ENCODE data around the gene MYO7A.

Gene MYO7A

GRCh38 chr11:77186302-77186701 lies 58.3 kb downstream of the MYO7A start:
- no peak for DNase-seq (ENCODE audit: low spot score)

DNA sequence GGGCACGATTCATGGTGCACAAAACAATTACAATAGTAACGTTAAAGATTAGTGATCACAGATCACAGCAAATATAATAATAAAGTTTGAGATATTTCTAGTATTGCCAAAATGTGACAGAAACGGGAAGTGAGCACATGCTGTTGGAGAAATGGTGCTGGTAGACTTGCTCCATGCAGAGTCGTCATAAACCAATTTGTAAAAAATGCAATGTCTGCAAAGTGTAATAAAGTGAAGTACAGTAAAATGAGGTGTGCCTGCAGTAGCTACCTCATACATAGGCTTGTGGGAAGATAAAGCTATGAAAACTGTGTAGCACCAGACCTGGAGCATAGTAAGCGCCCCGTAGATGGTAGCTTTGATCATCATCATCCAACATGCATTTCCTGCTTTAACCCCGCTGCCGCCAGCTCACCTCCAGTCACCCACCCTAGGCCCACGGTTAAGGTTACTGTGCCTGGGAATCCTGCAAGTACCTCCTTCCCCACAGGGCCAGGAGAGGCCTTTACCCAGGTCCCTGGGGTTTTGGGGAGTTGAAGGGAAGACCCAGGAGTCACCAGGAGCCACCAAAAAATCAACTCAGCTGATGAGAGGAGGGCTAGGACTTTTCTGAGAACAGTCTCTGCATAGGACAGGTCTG lies 59.2 kb downstream of the MYO7A start:
- DNase-seq (ENCODE audit: low spot score), result no peak

GRCh38 chr11:77187776-77188632 lies 60.0 kb downstream of the MYO7A start:
- no peak for DNase-seq (ENCODE audit: low spot score)

DNA sequence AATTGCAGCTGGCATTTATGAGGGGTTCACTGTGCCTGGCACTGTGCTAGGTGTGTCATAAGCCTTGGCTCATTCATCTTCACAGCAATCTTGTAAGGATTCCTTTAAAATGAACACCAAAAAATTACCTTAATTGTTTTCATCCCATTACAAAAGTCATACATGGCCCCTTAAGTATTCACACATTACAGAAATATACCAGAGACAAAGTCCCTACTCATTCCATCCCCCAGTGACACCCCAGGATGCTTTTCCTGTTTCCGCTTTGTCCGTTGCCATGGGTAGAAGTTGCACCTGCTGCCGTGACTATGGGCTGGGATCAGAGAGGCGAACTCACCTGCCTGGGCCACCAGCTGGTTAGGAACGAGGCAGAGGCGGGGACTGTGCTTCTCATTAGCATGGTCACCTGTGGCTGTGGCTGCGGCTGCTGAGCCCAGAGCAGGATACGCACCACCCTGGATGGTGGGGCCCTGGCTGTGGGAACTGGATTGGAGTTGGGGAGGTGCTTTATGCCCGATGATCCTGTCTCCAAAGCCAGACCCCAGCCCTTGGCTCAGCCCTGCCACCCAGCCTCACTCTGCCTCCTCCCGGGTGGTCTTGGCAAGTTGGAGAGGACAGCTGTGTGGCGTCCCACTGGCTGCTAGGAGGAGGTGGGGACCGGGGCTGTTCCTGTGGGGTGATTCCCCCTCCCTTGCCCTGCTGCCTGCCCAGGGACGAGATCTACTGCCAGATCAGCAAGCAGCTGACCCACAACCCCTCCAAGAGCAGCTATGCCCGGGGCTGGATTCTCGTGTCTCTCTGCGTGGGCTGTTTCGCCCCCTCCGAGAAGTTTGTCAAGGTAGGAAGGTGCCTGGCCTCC lies 60.8 kb downstream of the MYO7A start:
- no peak for DNase-seq (ENCODE audit: low spot score)

- no peak for DNase-seq (ENCODE audit: low spot score)
Measured at GRCh38 chr11:77189588-77190210, 61.7 kb downstream of the MYO7A start.

DNA sequence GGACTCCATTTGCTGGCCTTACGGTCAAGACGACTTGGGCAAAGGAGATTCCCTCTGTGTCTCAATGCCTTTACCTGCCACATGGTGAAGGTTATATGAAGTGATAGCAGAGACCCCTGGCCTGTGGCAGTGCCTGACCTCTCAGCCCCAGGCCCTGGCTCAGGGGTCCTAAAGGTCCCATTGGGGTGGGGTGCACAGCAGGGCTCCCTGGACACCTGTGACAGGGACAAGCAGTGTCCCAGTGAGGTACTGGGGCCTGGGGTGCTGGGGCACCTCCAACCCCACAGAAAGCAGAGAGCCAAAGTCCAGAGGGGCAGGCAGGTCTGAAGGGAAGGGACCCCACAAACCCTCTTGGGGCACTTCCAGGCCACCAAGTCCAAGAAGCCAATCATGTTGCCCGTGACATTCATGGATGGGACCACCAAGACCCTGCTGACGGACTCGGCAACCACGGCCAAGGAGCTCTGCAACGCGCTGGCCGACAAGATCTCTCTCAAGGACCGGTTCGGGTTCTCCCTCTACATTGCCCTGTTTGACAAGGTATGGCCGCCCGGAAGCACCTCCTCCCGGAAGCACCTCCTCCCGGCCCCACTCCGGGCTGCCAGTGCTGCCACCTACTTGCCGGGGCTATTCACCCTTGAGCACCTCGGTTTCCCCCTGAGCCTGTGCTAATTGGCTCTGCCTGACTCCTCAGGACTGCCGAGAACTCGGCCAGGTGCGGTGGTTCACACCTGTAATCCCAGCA lies 62.5 kb downstream of the MYO7A start:
- no peak for DNase-seq (ENCODE audit: low spot score)

GRCh38 chr11:77191429-77191822 lies 63.4 kb downstream of the MYO7A start:
- no peak for DNase-seq (ENCODE audit: low spot score)

DNA sequence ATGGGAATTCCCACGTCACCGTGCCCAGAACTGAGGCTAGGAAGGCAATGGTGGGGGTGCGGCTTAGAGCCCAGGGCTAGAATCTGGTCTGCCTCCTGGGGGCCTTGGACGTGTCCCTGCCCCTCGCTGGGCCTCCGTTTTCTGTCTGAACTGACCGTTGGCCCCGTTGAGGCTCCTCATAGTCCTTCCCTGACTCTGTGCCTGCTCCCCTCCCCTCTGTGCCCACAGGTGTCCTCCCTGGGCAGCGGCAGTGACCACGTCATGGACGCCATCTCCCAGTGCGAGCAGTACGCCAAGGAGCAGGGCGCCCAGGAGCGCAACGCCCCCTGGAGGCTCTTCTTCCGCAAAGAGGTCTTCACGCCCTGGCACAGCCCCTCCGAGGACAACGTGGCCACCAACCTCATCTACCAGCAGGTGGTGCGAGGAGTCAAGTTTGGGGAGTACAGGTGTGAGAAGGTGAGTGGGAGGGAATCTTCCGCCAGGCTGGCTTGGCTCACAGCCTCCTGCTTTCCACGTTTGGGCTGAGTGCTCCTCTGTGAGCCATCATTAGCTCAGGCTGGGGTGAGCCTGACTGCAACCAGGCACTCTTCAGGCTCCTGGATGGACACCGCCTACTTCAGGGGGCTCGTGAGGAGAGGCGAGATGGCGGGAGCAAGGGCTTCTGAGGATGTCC lies 63.9 kb downstream of the MYO7A start:
- no peak for DNase-seq (ENCODE audit: low spot score)

DNA sequence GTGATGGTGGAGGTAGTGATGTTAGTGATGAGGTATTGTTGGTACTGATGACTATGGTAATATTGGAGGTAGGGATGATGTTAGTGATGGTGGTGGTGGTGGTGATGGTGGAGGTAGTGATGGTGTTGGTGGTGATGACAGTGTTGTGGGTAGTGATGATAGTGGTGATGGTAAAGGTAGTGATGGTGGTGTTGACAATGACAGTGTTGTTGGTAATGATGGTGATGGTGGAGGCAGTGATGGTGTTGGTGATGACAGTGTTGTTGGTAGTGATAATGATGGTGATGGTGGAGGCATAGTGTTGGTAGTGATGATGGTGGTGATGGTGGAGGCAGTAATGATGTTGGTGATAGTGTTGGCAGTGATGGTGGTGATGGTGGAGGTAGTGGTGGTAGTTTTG lies 65.1 kb downstream of the MYO7A start:
- DNase-seq (ENCODE audit: low spot score), result no peak

GRCh38 chr11:77193911-77194830 lies 66.1 kb downstream of the MYO7A start:
- DNase-seq (ENCODE audit: low spot score), result no peak

DNA sequence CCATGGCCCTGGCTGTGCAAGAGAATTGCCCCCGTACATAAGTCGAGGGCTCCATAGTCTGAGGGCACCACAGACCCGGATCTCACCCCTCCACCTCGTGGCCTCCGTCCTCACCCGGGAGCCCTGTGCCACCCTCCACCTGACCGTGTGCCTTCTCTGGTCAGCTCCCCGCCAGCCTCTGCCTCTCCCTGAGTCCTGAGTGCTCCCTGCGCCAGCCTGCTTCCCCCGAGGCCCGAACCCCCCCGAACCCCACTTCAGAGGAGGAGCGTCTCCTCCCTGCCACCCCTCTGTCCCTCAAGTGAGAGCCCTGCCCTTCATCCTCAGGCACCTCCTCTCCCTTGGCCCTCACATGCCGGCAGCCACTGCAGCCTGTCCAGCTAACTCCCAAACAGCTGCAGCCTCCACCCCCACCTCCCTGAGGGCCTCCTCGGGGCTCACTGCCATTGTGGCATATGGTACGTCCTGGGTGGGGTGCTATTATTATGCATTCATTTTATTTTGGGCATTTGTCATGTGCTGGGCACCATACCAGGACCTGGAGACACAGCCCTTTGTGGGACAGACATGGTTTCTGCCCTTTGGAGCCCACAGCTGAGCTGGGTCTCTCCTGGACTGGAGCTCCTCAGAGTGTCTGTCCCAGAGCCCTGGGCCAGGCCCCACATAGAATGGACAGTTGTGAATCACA lies 67.2 kb downstream of the MYO7A start:
- DNase-seq (ENCODE audit: low spot score), result no peak

GRCh38 chr11:77196961-77197360 lies 68.9 kb downstream of the MYO7A start:
- DNase-seq (ENCODE audit: low spot score), result no peak

DNA sequence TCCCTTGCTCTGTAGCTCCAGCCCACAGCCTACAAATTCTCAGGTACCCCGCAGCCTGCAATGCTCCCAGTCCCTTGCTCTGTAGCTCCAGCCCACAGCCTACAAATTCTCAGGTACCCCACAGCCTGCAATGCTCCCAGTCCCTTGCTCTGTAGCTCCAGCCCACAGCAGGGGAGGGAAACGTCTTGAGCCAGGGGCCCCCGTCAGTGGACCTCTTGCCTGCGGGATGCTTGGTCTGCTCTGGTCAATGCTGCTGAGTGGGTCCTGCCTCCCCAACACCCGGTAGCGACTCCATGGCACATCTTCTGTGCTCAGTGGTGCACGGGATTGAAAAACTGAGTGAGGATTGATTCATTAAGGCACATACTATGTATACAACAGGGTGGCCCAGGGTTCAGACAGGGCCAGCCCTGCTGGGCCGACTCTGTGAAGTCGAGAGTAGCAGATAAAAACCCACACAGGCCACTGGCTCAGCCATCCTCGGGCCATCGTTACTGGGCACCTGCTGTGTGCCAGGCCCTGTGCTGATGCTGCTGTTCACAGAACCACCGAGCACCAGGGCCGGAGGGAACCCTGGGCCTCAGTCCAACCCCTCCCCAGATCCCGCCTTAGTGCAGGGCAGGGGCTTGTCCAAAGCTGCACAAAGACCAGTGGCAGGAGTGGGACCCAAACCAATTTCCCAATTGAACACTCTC lies 69.7 kb downstream of the MYO7A start:
- no peak for DNase-seq (ENCODE audit: low spot score)

- DNase-seq (ENCODE audit: low spot score), result no peak
Measured at GRCh38 chr11:77198440-77198849, 70.4 kb downstream of the MYO7A start.

DNA sequence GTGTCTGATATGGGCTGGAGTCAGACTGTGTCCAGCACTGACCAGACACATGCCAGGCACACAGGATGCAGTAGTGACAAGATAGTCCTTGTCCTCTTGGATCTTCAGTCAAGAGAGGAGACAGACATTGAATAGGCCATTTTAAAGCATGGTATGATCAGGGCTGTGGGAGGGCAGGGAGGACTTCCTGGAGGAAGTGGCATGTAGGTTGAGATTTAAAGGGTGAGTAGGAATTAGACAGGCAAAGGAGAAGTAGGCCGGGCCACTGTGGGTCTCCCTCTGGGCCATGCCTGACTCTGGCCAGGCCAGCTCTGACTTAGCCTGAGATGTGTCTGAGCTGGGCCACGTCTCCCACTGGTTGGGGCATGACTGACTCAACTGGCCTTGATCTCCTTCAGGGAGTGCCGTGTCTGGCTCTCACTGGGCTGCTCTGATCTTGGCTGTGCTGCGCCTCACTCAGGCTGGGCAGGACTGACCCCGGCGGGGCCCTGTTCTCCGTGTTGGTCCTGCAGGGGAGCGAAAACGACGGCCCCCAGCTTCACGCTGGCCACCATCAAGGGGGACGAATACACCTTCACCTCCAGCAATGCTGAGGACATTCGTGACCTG lies 71.2 kb downstream of the MYO7A start:
- no peak for DNase-seq (ENCODE audit: low spot score)

GRCh38 chr11:77200351-77201268 lies 72.6 kb downstream of the MYO7A start:
- DNase-seq (ENCODE audit: low spot score), result no peak

GRCh38 chr11:77201370-77201769 lies 73.3 kb downstream of the MYO7A start:
- DNase-seq (ENCODE audit: low spot score), result no peak

Data from left forelimb (tissue), 1 donor.